HCT116 (cell line): ENCODE measurements around the gene SCN1A. TPM values are rescaled to one million over a fixed set of nuclear protein-coding genes. Genes with fewer than 3 reads are reported as not detected.

Experiments used
- ATAC-seq: fragments of 200-7000 bp; cut with Tn5 transposase; 2 replicates; pipeline ENCODE4 v1.9.1; 2020; ENCODE audit warnings: mild to moderate bottlenecking, moderate library complexity
- BruUV-seq: library from RNA; stranded (reverse); fragments of 400-500 nt; replicated peaks from 2 replicates; lab custom pipeline; 2021; lab: Mats Ljungman, UMichigan
- CTCF ChIA-PET: fragments of 300-600 bp; sonication (Branson Sonifier 250); formaldehyde crosslinking; loops from one replicate; lab custom pipeline; 2021; ENCODE audit warnings: antibody characterized with exemption; lab: Charles Lee
- POLR2A ChIA-PET: fragments of 300-600, 350-600 bp; sonication (Branson Sonifier 250); formaldehyde crosslinking; loops from one replicate; lab custom pipeline; 2021; ENCODE audit warnings: antibody characterized with exemption; lab: Charles Lee
- RAD21 ChIA-PET, 2 experiments: fragments of 300-600 bp; sonication (Branson Sonifier 250); formaldehyde crosslinking; loops; one replicate each; lab custom pipeline; 2023; ENCODE audit warnings: low total read pairs in 2 of 2; ENCODE audit not compliant: uncharacterized antibody in 2 of 2, unreplicated experiment in 2 of 2, low non-redundant PET in 1 of 2; lab: Charles Lee
- DNase-seq: peaks from one replicate; pipeline ENCODE4 v3.0.0-alpha.2; 2010; ENCODE audit warnings: low read depth, low spot score
- H2AFZ ChIP-seq: fragments of 200-600 bp; shearing (Covaris generic), sonication (generic); 2 replicates; pipeline ENCODE4 v1.6.1; 2017; ENCODE audit warnings: low read depth, mixed run types, mixed read lengths, antibody characterized with exemption, low read length; ENCODE audit not compliant: poor library complexity, severe bottlenecking
- H3K27ac ChIP-seq: 2 replicates; pipeline ENCODE4 v1.5.1; 2012; ENCODE audit warnings: low read depth, low read length
- H3K27me3 ChIP-seq: fragments of 200-600 bp; sonication (generic); 2 replicates; pipeline ENCODE4 v1.6.1; 2016; ENCODE audit warnings: mixed run types, low read length, mixed read lengths; ENCODE audit not compliant: insufficient read depth
- H3K36me3 ChIP-seq, 2 experiments: fragments of 200-500 bp in 1 of 2; fragments of 200-600 bp in 1 of 2; sonication (Bioruptor generic) in 1 of 2; sonication (generic) in 1 of 2; 2 replicates each; pipeline versions ENCODE4 v1.5.1 to v1.6.1; 2014 to 2016; ENCODE audit warnings: low read length in 2 of 2, inconsistent platforms in 1 of 2, mixed read lengths in 1 of 2, mixed run types in 1 of 2; ENCODE audit not compliant: insufficient read depth in 2 of 2, control insufficient read depth in 1 of 2
- H3K4me1 ChIP-seq, 2 experiments: fragments of 200-600 bp in 1 of 2; sonication (generic) in 1 of 2; 2 replicates each; pipeline versions ENCODE4 v1.5.1 to v1.6.1; 2012 to 2017; ENCODE audit warnings: low read length in 2 of 2, inconsistent platforms in 1 of 2, mild to moderate bottlenecking in 1 of 2, mixed read lengths in 1 of 2, mixed run types in 1 of 2, moderate library complexity in 1 of 2; ENCODE audit not compliant: insufficient read depth in 2 of 2, control insufficient read depth in 1 of 2
- H3K4me2 ChIP-seq: fragments of 200-600 bp; sonication (generic); 2 replicates; pipeline ENCODE4 v1.6.1; 2017; ENCODE audit warnings: mixed run types, low read length, mixed read lengths
- H3K4me3 ChIP-seq, 2 experiments: fragments of 200-600 bp in 1 of 2; sonication (generic) in 1 of 2; replicated peaks in 1 of 2; 2 replicates each; pipeline ENCODE4 v1.5.1; 2011 to 2016; ENCODE audit warnings: low read length in 2 of 2, control low read depth in 1 of 2, low read depth in 1 of 2, mild to moderate bottlenecking in 1 of 2, mixed read lengths in 1 of 2, mixed run types in 1 of 2
- H3K79me2 ChIP-seq: fragments of 200-600 bp; sonication (generic); 2 replicates; pipeline ENCODE4 v1.6.1; 2017; ENCODE audit warnings: mild to moderate bottlenecking, mixed run types, low read length, moderate library complexity, mixed read lengths; ENCODE audit not compliant: insufficient read depth
- H3K9ac ChIP-seq: fragments of 200-600 bp; sonication (generic); 2 replicates; pipeline ENCODE4 v1.6.1; 2016; ENCODE audit warnings: low read length, mixed read lengths
- H3K9me2 ChIP-seq: fragments of 200-600 bp; sonication (generic), shearing (Covaris generic); 2 replicates; pipeline ENCODE4 v1.6.1; 2017; ENCODE audit warnings: mixed run types, mild to moderate bottlenecking, moderate library complexity; ENCODE audit not compliant: insufficient read depth
- H3K9me3 ChIP-seq, 2 experiments: fragments of 200-500 bp in 1 of 2; fragments of 200-600 bp in 1 of 2; sonication (Bioruptor generic) in 1 of 2; sonication (generic) in 1 of 2; 2 replicates each; pipeline ENCODE4 v1.6.1; 2014 to 2017; ENCODE audit warnings: low read length in 2 of 2, mixed read lengths in 2 of 2, inconsistent platforms in 1 of 2, low read depth in 1 of 2, mild to moderate bottlenecking in 1 of 2, mixed run types in 1 of 2, moderate library complexity in 1 of 2; ENCODE audit not compliant: control insufficient read depth in 1 of 2, insufficient read depth in 1 of 2
- H4K20me1 ChIP-seq: fragments of 200-600 bp; sonication (generic), shearing (Covaris generic); 2 replicates; pipeline ENCODE4 v1.6.1; 2017; ENCODE audit warnings: mixed run types, mild to moderate bottlenecking, moderate library complexity; ENCODE audit not compliant: insufficient read depth
- REST ChIP-seq: IDR thresholded peaks from 2 replicates; pipeline ENCODE4 v1.6.1; 2012; ENCODE audit warnings: low read depth
- ZBTB33 ChIP-seq: IDR thresholded peaks from 2 replicates; pipeline ENCODE4 v1.6.1; 2011; ENCODE audit warnings: mild to moderate bottlenecking, low read length, moderate library complexity; ENCODE audit not compliant: insufficient replicate concordance; ENCODE audit errors: extremely low read depth
- intact Hi-C: fragments of 100-400 bp; cut with micrococcal nuclease; formaldehyde crosslinking; loops from 2 replicates; pipeline ENCODE4 v1.10.0; 2022
- total RNA-seq: library from RNA; stranded (reverse); gene quantifications from one replicate; pipeline ENCODE4 v1.2.1, GENCODE V29; 2021; ENCODE audit not compliant: unreplicated experiment

SCN1A gene
- total RNA-seq, 1 experiment from 2014 or later, result not detected

GRCh38 chr2:166147883-166148282 is 20.1 kb upstream of the SCN1A start:
- Histone ChIP-seq H3K4me1 (no peaks in the 10 kb centered on the region), H3K79me2 (no peaks in the 10 kb centered on the region), H3K36me3 (no peaks in the 10 kb centered on the region), H2AFZ (no peak overlapping the region), H3K4me3 (no peak overlapping the region), H3K4me2 (no peak overlapping the region), H3K27ac (no peak overlapping the region), H3K9me2 (no peaks in the 10 kb centered on the region), H3K9ac (no peak overlapping the region), H3K9me3 (no peaks in the 10 kb centered on the region), H4K20me1 (0 out of 2 replicates have a peak, but pooled peaks cover 3% of the 10 kb centered on the region), H3K27me3 (peaks cover 20% of the 10 kb centered on the region; the same call in 1 of the 2 replicates)
- no peak for ATAC-seq
- POLR2A ChIA-PET, result no interaction called here
- BruUV-seq, result no TSS peak
- RAD21 ChIA-PET, result no interaction called here
- CTCF ChIA-PET, result interaction anchor here (1.0 kb wide), 1 partner anchor 20 kb away, joined by 3 read pairs; the partner anchor contains the start of gene SCN1A
- no peak for TF ChIP-seq ZBTB33
- TF ChIP-seq REST, result peak; percentile 24; the same call in 1 of the 2 replicates
- no peak for DNase-seq
- intact Hi-C loops, result no loop called here
